ENCODE data around the gene ACADSB. TPM values are rescaled to one million over a fixed set of nuclear protein-coding genes. Genes with fewer than 3 reads are reported as not detected.
A peak's percentile ranks its signal among the peaks of the same experiment; 100 is the strongest.

Gene ACADSB
- polyA plus RNA-seq (ENCODE audit: insufficient read length): 12.5 TPM

DNA sequence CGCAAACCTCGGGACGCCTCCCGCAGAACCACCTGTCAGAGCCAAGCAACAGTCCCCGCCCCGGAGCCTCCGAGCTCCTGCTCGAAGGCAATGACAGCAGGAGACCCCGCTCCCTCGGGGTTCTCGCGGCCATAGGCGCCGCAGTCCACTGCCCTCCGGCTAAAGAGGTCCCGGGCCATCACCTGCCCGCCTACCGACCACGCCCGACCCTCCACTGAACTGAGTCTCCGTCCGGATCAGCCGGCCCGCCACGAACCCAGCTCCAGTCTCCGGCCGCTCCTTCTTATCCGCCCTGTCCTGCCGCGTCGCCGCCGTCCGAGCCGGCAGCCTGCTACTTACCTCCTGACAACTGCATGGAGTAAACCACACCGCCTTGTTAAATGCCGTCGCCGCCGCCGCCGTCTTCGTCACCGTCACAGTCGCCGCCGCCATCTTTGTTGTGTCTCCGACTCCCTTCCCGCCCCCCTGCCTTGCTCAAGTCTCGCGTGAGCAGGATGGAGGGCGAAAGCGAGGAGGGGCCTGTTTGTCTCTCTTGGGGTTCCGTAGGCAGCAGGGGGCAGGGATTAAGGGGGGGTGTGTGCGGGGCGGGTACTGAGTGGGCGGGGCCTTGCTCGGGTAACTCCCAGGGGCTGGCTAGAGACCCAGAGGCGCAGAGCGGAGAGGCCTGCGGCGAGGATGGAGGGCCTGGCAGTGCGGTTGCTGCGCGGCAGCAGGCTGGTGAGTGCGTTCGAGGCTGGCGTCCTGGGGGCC, at the start of gene ACADSB, which contains the start of gene IKZF5:
ACADSB (plus strand) TSS at position 652 of the 750 bp plus-strand sequence; CDS start at position 676, 24 bp downstream.
IKZF5 (minus strand) TSS at position 441 of the 750 bp plus-strand sequence. CDS start 10,170 bp downstream, outside the sequence.
- peak; percentile 96 for DNase-seq

DNA sequence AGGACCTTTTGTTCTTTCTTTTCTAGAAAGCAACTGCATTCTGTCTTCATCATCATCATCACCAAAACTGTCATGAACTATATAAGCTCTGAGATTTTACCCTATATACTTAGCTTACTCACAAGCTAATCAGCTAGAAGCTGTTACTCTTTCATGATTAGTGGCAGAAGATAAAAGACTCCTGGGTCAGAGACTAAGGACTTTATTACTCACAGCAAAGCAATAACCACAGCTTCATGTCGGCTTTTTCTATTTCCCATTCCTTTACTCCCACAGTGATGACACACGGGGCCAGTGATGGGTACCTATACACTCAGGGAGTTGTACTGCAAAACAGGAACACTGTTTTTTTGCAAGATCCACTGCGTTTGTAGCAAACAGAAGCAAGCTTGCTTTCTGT, 46.4 kb upstream of the ACADSB start:
- DNase-seq: no peak

DNA sequence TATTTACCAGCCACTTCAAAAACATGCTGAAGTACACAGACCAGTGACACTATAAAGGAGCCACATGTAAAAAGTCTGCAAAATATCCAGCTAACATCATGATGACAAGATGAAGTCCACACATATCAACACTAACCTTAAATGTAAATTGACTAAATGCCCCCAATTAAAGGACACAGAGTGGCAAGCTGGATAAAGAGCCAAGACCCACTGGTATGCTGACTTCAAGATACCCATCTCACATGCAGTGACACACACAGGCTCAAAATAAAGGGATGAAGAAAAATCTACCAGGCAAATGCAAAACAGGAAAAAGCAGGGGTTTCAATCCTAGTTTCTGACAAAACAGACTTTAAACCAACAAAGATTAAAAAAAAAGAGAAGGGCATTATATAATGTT, 41.9 kb upstream of the ACADSB start:
- no peak for DNase-seq

DNA sequence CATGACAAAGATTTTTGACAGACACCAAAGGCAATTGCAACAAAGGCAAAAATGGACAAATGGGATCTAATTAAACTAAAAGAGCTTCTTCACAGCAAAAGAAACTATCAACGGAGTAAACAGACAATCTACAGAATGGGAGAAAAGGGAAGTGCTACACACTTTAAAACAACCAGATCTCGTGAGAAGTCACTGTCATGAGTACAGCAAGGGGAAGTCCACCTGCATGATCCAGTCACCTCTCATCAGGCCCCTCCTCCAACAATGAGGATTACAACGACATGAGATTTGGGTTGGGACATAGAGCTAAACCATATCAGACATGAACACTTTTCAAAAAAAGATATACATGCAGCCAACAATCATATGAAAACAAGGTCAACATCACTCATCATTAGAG, 40.1 kb upstream of the ACADSB start:
- no peak for DNase-seq

DNA sequence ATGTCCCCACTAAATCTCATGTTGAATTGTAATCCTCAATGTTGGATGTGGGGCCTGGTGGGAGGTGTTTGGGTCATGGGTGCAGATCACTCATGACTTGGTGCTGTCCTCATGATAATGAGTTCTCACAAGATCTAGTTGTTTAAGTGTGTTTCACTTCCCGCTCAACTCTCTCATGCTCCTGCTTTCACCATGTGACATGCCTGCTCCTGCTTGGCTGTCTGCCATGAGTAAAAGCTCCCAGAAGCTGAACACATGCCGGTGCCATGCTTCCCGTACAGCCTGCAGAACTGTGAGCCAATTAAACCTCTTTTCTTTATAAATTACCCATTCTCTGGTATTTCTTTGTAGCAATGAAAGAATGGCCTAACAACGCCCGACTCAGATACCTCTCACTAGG, 34.8 kb upstream of the ACADSB start:
- no peak for DNase-seq

DNA sequence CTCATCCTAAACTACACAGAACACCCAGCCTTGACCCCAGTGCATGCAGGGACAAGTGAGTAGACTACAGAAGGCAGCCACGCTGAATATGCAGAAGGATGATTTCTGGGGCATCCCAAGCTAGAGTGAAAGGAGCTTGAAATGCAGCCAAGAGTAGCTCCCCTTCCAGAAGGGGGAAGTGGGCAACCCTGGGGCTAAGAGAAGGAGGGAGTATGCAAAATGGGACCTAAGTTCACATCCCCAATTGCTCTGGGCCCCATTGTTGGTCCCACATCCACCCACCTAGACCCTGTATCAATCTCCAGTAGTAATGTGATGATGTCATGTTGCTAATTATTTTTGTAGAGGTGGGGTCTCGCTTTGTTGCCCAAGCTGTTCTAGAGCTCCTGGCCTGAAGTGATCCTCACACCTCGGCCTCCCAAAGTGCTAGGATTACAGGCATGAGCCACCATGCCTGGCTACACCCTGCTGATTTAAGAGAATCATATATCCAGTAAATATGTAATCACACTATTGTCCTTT, 34.2 kb upstream of the ACADSB start:
- DNase-seq: no peak

DNA sequence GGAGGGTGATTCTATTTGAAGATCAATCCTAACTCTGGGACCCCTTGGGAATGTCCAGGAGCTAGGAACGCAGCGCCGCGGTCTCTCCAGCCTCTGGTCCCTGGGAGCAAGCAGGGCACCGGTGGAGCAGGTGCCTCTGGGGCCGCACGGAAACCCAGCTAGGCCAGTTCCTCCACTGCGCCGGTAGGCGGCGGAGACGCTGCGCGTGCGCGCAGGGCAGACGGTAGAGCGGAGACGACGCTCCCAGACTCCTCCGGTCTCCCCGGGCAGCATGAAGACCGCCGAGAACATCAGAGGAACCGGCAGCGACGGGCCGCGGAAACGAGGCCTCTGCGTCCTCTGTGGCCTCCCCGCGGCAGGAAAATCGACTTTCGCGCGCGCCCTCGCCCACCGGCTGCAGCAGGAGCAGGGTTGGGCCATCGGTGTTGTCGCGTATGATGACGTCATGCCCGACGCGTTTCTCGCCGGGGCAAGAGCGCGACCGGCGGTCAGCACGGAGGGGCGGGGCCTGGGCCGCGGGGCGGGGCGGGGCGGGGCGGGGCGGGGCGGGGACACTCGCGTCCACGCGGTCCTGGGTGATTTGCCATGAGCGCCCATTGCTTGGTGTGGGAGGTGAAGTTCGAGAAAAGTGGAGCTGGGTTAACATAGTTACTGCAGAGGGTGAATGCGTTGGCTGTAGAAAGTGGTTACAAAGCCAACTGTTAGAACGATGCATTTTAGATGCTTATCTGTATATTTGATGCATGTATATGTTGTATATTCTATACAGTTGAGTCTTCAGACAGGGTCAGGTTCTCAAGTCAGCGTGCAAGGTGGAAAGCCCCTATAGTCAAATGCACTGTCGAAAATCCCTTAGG, 28.4 kb upstream of the ACADSB start, which contains the start of gene PSTK:
PSTK (plus strand) TSS at position 193 of the 857 bp plus-strand sequence; CDS start at position 272, 79 bp downstream.
- DNase-seq: peak; percentile 96

DNA sequence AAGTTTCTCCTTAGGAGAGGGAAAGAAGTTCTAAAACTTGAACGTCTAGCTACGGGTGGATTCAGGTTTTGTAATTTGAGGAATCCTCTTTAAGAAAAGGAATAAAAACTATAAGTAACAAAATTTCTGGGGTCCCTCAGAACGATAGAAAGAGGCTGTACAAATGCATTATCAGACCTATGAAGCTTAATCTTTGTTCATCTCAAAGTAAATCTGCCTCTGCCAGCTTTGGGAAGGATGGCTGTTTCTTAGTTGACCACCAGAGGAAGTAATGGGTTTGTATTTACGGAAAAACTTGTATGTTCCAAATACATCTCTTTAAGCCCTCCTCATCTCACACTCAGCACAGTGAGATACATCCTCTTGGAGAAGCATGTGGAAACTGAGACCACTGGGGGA, 27.7 kb upstream of the ACADSB start:
- DNase-seq: peak; percentile 15

DNA sequence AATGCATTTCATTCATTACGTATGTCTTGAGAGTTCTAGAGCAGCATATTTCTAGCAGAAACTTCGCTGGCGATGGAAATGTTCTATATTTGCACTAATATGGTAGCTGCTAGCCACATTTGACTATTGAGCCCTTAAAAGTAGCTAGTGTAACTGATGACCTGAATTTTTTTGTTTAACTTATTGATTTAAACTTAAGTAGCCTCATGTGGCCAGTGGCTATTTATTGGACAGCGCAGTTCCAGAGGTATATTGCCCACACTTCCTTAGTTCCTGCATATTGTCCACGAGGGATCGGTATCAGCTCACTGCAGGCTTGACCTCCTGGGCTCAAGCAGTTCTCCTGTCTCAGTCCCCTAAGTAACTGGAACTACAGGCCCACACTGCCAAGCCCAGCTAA, 24.9 kb upstream of the ACADSB start:
- no peak for DNase-seq

DNA sequence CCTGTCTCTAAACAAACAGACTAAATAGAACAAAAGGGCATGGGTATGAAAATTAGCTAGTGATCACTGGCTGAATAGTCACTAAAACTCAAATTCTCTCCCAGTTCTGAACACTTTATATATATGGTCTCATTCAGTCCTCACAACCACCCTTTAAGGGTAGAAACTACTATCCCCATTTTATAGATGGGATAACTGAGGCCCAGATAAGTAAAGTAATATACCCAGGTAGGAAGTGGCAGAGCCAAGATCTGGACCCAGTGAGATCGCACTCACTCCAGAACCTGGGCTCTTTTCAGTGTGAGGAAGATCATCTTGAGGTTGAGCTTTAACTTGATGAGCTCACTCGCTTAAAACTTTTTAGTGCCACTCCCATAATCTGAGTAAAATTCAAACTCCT, 24.1 kb upstream of the ACADSB start:
- no peak for DNase-seq

DNA sequence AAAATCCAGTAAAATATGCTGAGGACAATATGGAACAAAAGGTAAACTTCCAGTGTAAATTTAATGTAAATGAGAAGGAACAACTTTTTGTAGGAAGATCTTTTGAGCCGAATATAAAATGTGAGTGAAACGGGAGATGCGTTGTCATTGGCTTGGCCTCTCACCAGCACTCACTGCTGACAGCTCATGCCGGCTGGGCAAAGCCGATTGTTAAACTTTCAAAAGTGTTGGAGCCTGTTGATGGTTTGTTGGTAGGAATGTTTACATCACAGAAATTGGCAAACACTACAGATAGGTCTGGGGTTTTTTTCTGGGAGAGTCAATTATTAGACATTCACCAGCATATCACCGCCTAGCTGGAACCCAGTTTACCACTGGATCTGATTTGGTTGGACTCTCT, 22.5 kb upstream of the ACADSB start:
- DNase-seq: no peak

DNA sequence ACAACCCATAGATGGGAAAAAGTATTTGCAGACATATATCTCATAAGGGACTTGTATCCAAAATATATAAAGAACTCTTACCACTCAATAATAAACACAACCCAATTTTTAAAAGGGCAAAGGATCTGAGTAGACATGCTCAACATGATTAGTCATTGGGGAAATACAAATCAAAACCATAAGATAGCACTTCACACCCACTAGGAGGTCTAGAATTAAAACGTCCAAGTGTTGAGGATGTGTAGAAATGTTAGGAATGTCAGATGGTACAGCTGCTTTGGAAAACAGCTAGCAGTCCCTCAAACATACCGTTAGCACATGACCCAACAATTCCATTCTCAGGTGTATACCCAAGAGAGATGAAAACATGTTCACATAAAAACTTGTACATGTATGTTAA, 20.3 kb upstream of the ACADSB start:
- no peak for DNase-seq

DNA sequence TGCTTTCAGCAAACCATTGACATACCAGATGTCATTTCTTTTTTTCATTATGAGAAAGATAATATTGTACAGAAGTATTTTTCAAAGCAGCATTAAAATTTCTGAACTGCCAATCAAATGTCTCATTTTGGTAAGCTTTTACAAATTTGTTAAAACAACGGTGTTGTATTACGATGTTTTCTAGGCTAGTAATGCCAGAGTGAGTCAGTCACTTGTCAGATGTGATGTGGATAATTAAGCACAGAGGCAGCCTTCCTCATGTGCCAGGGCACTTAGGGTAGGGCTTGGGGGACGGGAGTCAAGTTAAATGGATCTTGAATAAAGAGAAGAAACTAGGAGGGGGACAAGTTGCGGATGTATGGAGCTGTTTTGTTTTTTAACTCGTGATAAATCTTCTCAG, 18.5 kb upstream of the ACADSB start:
- no peak for DNase-seq

DNA sequence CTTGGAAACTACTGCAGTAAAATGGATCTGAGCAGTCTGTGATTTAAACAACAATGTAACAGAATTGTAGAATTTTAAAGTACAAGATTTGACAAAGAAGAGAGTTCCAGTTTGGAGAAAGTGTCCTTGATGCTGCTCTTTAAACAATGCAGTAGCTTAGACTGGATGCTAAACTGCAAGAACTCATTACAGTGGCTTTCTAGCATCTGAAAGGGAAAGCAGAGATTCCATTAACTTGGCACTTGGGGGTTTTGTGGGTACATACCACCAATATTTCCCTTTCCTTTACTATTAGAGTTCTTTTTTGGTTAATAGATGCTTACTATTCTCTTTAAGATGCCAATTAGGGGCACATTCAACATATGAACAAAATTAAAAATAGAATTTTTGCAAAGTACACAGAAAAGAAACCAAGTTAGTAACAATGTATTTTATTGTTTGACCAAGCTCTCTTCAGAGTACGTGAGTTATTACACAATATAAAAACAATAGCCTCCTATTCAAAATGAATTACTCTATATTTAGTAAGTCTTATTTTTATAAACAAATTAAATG, 16.7 kb upstream of the ACADSB start:
- DNase-seq: no peak

DNA sequence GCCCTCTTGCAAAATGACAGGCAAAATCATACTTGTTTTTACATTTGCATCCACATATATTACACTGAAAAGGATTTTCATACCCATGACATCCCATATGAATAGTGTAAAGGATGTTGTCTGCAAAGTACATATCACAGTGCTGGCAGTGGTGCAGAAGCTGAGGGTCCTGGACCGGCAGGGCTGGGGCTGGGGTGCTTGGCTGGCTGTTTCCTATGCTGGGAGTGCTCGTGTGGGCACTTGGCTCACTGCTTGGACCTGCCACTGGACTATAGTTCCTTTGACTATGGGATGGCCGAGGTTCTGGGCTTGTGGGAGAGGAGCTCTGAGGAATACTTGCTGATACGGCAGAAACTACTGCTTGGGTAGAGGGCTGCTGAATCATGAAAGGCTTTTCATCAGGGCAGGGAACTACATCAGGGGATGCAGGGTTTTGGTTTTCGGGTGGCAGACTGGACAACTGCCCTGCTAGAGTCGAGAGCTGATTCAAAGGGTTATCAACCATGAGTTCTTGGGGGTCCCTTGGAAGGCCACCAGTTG, 14.9 kb upstream of the ACADSB start:
- DNase-seq: no peak

DNA sequence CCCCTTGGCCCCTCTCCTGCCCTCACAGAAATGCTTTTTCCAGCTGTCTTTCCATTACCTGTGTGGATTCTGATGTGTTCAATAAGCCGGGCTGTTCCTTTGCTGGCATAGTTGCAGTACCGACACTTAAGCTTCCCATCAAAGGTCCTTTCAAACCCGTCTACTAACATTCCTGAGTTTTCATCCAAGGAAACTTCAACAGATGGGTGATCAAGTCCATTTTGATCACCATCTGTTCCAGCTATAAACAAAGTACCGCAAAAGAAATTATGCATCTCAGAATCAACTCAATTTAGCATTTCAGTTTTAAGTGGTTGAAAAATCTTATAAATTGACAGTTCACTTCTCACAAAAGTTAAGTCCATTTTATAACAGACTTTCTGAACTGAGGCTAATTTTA, 12.9 kb upstream of the ACADSB start:
- DNase-seq: no peak

DNA sequence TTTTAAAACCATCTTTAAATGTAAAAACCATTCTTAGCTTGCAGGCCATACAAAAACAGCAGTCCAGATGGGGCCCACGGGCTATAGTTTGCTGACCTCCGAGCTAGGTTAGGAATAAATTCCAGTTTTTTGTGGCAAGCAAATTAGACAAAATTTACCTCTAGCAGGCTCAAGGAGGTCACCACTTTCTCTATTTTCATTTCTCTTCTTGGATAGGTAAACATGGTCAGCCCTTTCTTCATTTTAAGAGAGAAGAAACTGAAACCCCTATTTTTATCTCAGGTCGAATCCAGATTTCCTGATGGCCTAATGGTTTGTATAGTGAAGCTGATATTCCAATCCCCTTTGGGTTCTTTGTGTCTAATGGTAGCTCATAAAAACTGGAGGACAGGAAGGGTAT, 10.9 kb upstream of the ACADSB start:
- no peak for DNase-seq

DNA sequence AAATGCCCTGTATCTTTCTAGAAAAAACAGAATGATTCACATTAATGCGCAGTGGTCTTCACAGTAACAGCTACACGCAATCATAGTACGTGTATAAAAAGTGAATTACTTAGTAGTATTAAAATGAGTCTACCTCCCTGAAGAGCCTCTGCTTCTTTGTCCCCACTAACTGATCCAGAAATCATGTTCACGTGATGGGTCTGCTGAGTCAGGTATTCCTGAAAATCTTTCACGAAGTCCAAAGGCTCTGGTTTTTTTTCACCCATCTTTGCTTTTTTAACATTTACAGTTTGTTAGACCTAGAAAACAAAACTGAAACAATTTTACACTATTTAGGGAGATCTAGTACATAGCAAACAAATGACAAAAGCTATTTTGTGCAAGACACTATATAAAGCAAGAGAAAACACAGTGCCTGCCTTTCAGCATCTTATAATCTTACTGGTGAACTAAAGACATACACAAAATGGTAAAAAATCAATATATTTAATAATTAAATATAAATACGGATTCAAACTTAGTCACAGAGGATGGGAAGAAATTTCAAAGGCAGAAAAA, 10.4 kb upstream of the ACADSB start:
- no peak for DNase-seq

DNA sequence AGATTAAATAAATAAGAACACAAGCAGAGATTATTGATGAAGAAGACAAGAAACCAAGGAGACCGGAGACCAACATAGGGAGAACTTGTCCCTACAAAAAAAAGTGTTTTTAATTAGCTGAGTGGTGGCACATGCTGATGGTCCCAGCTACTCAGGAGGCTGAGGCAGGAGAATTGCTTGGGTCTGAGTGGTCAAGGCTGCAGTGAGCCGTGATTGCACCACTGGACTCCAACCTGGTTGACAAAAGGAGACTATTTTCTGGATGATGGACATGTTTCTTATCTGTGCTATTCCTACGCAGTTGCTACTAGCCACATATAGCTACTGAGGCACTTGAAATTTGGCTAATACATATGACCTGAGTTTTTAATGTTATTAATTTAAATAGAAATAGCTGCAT, 9.9 kb upstream of the ACADSB start:
- no peak for DNase-seq

DNA sequence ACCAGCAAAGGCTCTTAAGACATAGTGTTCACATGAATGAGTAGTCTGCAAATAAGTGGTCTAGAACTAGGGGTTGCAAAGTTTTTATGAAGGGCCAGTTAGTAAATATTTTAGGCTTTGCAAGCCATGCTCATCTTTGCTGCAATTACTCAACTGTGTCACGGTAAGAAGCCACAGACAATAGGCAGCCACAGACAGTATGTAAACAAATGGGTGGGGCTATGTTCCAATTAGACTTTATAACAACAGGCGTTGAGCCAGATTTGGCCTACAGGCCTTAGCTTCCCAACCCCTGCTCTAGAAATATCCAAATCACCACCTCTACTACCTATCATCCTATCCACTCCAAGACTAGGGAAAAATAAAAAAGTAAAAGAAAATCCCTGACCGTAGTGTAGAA, 9.5 kb upstream of the ACADSB start:
- no peak for DNase-seq

DNA sequence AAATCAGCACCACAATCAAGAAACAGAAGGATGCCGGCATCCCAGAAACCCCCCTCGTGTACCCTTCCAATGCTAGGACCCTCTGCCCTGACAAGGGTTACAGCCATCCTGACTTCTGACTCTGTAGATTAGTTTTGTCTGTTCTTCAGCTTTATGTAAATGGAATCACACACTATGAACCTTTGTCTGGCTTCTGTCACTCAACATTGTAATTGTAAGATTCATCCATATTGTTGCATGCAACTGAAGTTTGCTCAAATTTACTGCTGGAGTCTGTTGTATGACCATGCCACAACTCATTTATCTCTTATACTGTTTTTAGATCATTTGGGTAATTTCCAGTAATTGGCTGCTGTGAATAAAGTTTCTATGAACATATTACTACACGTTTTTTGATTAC, 8.7 kb upstream of the ACADSB start:
- DNase-seq: no peak

DNA sequence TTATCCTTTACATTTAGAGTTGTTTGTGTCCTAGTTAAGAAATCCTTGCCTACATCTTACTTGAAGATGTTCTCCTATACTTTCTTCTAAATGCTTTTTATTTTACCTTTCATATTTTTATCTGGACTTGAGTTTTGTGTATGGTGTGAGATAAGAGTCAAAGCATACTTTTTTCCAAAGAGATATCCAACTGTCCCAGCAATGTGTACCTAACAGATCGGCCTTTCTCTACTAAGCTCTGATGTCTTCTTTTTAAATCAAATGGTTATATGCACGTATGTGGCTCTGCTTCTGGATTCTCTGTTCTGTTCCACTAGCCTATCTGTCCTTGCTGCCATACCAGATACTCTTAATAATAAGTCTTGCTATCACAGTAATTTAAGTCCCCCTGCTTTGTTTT, 7.4 kb upstream of the ACADSB start:
- DNase-seq: no peak

DNA sequence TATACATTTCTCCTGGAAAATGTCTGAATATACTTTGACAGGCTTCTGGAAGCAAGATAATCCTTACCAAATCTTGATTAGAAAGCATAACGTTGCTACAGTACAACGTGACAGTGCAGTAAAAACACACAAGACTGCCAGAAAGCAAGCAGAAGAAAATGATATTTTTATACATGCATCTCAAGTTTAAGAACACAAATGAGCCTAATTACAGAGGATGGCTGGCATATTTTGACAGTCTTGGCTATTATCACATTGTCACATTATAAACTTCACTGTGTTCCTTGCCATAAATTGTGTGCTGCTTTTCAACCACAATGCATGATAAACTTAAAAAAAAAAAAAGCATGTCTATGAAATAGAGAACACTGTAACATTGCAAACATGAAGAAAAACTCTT, 4.5 kb upstream of the ACADSB start:
- DNase-seq: no peak
